ENCODE measurements around the gene SELL. TPM values are rescaled to one million over a fixed set of nuclear protein-coding genes. Genes with fewer than 3 reads are reported as not detected.
A peak's percentile ranks its signal among the peaks of the same experiment; 100 is the strongest.

SELL gene
- total RNA-seq, 1 donor: under 0.01 TPM

DNA sequence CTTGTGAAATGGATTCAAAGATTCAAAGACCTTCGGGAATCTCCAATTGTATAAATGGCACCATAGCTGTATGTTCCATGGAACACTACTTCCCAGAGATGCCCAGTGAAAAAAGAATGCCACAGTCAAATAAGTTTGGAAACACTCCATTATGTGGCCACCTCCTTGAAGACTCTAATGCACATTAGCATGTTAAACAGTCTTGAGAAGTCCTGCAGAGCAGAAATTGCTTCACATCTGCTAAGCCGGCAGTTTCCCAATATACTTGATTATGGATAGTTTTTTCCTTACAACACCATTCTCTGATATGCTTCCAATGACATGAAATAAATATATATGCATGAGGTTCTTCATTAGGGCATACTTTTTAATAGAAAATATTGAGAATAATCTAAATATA, 35.1 kb upstream of the SELL start:
- H3K27ac ChIP-seq (ENCODE audit: low read depth, low read length): no peak overlapping the region
- no peak overlapping the region for H3K4me3 ChIP-seq (ENCODE audit: insufficient read depth, low read length)
- no peaks in the 10 kb centered on the region for H3K79me2 ChIP-seq (ENCODE audit: insufficient read depth, low read length)
- H3K9me3 ChIP-seq (ENCODE audit: low read depth, low read length): no peaks in the 10 kb centered on the region
- no peaks in the 10 kb centered on the region for H3K36me3 ChIP-seq (ENCODE audit: insufficient read depth, low read length)
- TF ChIP-seq, protein P1, sequence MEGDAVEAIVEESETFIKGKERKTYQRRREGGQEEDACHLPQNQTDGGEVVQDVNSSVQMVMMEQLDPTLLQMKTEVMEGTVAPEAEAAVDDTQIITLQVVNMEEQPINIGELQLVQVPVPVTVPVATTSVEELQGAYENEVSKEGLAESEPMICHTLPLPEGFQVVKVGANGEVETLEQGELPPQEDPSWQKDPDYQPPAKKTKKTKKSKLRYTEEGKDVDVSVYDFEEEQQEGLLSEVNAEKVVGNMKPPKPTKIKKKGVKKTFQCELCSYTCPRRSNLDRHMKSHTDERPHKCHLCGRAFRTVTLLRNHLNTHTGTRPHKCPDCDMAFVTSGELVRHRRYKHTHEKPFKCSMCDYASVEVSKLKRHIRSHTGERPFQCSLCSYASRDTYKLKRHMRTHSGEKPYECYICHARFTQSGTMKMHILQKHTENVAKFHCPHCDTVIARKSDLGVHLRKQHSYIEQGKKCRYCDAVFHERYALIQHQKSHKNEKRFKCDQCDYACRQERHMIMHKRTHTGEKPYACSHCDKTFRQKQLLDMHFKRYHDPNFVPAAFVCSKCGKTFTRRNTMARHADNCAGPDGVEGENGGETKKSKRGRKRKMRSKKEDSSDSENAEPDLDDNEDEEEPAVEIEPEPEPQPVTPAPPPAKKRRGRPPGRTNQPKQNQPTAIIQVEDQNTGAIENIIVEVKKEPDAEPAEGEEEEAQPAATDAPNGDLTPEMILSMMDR (IDR thresholded peaks at IDR 0.05; ENCODE audit: extremely low read depth, low read depth, low read length): no peak
- H2AFZ ChIP-seq (ENCODE audit: low read length): no peak overlapping the region
- H3K27me3 ChIP-seq (ENCODE audit: insufficient read depth, low read length): peaks cover 9% of the 10 kb centered on the region
- DNase-seq (ENCODE audit: insufficient read length, low spot score, missing footprints): no peak
- H3K4me1 ChIP-seq (ENCODE audit: insufficient read depth, low read length): peaks cover 6% of the 10 kb centered on the region
- no peaks in the 10 kb centered on the region for H4K20me1 ChIP-seq (ENCODE audit: insufficient read depth, low read length)
- no peak overlapping the region for H3K4me2 ChIP-seq (ENCODE audit: insufficient read depth, low read length)

DNA sequence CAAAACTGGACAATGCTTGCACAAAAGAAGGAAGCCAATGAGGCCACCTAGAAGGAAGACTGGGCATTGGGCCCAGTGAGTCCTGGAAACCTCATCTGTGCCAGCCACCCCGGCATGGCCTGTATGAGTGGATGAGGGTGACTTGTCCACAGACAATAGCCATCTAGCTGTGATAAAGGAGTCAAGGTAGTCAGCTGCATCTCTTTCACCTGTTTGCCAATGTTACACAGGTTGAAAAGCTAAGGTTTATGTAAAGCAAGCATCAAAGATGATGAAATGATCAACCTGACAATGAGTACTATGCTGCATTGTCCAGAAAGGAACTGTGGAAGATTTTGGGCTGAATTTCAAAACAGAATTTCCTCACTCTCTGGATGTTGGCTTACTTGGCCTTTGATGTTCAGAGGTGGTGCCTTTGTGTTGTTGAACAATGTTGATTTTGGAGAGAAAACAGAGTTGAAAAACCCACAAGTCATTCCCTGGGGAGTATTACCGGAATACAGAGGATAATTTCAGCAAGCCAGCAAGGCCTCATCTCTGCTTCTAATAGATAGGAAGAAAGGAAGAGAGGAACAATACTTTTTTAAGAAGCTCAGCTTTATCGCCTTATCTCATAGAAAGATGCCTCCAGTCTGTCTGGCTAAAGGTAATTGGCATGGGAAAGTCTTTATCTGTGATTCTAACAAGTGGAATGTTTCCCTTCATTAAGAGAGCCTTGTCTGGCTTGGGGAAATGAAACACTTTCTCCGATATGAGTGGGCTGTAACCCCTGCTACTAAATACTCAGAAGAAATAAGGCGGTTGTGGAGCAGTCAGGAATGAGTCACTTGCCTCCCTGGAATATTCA, 33.8 kb upstream of the SELL start:
- Histone ChIP-seq H3K4me3 (ENCODE audit: insufficient read depth, low read length) (no peak overlapping the region), H3K4me1 (ENCODE audit: insufficient read depth, low read length) (peaks cover 10% of the 10 kb centered on the region), H3K79me2 (ENCODE audit: insufficient read depth, low read length) (no peaks in the 10 kb centered on the region), H3K9me3 (ENCODE audit: low read depth, low read length) (no peaks in the 10 kb centered on the region), H3K36me3 (ENCODE audit: insufficient read depth, low read length) (no peaks in the 10 kb centered on the region), H4K20me1 (ENCODE audit: insufficient read depth, low read length) (no peaks in the 10 kb centered on the region), H2AFZ (ENCODE audit: low read length) (no peak overlapping the region), H3K4me2 (ENCODE audit: insufficient read depth, low read length) (peak overlapping the region; percentile 7), H3K27ac (ENCODE audit: low read depth, low read length) (no peak overlapping the region), H3K27me3 (ENCODE audit: insufficient read depth, low read length) (peaks cover 13% of the 10 kb centered on the region)
- TF ChIP-seq, protein P1 (IDR thresholded peaks at IDR 0.05; ENCODE audit: extremely low read depth, low read depth, low read length): no peak
- DNase-seq (ENCODE audit: insufficient read length, low spot score, missing footprints): peak; percentile 23

DNA sequence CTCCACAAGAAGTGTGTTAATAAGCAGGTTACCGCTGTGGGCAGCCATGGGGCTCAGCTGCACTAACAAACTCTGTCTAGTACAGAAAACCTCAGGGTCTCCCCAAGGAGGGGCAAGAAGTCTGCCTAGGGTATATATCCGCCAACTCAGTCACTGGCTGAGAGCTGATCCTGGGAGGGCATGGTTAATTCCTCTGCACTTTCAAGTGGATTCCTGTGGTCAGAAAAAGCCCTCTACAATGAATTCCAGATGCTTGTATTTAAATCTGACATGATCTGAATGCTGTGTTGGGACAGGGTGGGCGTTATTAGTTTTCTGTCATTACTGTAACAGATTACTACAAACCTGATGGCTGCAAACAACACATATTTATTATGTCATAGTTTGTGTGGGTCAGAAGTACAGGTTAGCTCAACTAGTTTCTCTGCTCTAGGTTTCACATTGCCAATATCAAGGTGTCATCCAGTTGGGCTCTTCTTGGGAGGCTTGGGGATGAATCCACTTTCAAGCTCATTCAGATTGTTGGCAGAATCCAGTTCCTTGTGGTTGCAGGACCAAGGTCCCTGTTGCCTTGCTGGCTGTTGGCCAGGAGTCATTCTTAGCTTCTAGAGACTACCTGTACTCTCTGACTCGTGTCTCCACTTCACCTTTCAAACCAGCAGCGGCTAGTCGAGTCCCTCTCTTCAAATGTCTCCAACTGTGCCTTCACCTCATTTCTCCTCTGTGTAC, 30.4 kb upstream of the SELL start:
- no peak overlapping the region for H3K27ac ChIP-seq (ENCODE audit: low read depth, low read length)
- no peaks in the 10 kb centered on the region for H3K36me3 ChIP-seq (ENCODE audit: insufficient read depth, low read length)
- DNase-seq (ENCODE audit: insufficient read length, low spot score, missing footprints): no peak
- H3K4me2 ChIP-seq (ENCODE audit: insufficient read depth, low read length): peak overlapping the region; percentile 44
- H3K27me3 ChIP-seq (ENCODE audit: insufficient read depth, low read length): peaks cover 28% of the 10 kb centered on the region
- no peak overlapping the region for H3K4me3 ChIP-seq (ENCODE audit: insufficient read depth, low read length)
- no peaks in the 10 kb centered on the region for H3K79me2 ChIP-seq (ENCODE audit: insufficient read depth, low read length)
- H4K20me1 ChIP-seq (ENCODE audit: insufficient read depth, low read length): no peaks in the 10 kb centered on the region
- no peak overlapping the region for H2AFZ ChIP-seq (ENCODE audit: low read length)
- H3K9me3 ChIP-seq (ENCODE audit: low read depth, low read length): no peaks in the 10 kb centered on the region
- peaks cover 10% of the 10 kb centered on the region for H3K4me1 ChIP-seq (ENCODE audit: insufficient read depth, low read length)
- TF ChIP-seq, protein P1 (IDR thresholded peaks at IDR 0.05; ENCODE audit: extremely low read depth, low read depth, low read length): no peak

DNA sequence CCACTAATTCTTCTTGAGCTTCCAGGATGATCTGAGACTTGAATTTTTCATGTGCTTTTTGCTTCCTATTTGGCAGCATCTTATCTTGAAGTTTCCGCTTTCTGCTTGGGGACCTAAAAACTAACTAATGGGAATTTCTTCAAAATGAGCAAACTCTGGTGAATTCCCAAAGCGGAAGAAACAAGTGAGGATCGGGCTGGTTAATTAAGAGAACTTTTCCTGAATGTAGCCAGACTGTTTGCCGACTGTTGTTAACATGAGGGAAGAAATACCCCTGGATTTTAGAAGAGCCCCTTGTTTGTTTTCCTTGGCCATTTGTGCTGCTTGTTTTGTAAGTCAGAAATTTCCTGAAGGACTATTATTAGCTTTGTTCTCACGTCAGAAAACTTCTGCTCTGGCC, 28.6 kb upstream of the SELL start:
- peaks cover 28% of the 10 kb centered on the region for H3K27me3 ChIP-seq (ENCODE audit: insufficient read depth, low read length)

More for the DNA sequence above, 28.6 kb upstream of the SELL start:
- Histone ChIP-seq H4K20me1 (ENCODE audit: insufficient read depth, low read length) (no peaks in the 10 kb centered on the region), H3K36me3 (ENCODE audit: insufficient read depth, low read length) (no peaks in the 10 kb centered on the region), H3K9me3 (ENCODE audit: low read depth, low read length) (no peaks in the 10 kb centered on the region), H3K4me3 (ENCODE audit: insufficient read depth, low read length) (no peak overlapping the region), H3K4me1 (ENCODE audit: insufficient read depth, low read length) (peaks cover 10% of the 10 kb centered on the region), H3K79me2 (ENCODE audit: insufficient read depth, low read length) (no peaks in the 10 kb centered on the region), H3K4me2 (ENCODE audit: insufficient read depth, low read length) (no peak overlapping the region), H3K27ac (ENCODE audit: low read depth, low read length) (no peak overlapping the region), H2AFZ (ENCODE audit: low read length) (no peak overlapping the region)
- TF ChIP-seq, protein P1 (IDR thresholded peaks at IDR 0.05; ENCODE audit: extremely low read depth, low read depth, low read length): no peak
- no peak for DNase-seq (ENCODE audit: insufficient read length, low spot score, missing footprints)

Data from osteoblast (primary cell).